HepG2 (cell line): ENCODE data around the gene C19orf73. TPM values are rescaled to one million over a fixed set of nuclear protein-coding genes. Genes with fewer than 3 reads are reported as not detected.
A peak's percentile ranks its signal among the peaks of the same experiment; 100 is the strongest.

Experiments used
- AGO1 ChIP-seq: fragments of 200-400 bp; formaldehyde crosslinking; IDR thresholded peaks from 2 replicates; pipeline ENCODE4 v1.6.1; 2017; ENCODE audit warnings: mild to moderate bottlenecking, low read depth, low read length, moderate library complexity; ENCODE audit not compliant: poor library complexity, severe bottlenecking
- ATF5 ChIP-seq: sonication (generic); formaldehyde crosslinking; IDR thresholded peaks from 2 replicates; pipeline ENCODE4 v1.4.0; 2020; ENCODE audit warnings: mild to moderate bottlenecking, low read depth, missing genetic modification reagents
- CEBPB ChIP-seq: IDR thresholded peaks from 2 replicates; pipeline ENCODE4 v1.6.1; 2011; ENCODE audit warnings: low read depth, low read length, improper control_type of control experiment, borderline replicate concordance
- DPF2 ChIP-seq: sonication (generic); formaldehyde crosslinking; IDR thresholded peaks from 2 replicates; pipeline ENCODE4 v1.4.0; 2020; ENCODE audit warnings: mild to moderate bottlenecking, low read depth, missing genetic modification reagents, borderline replicate concordance
- FOXC1 ChIP-seq: sonication (generic); formaldehyde crosslinking; IDR thresholded peaks from 2 replicates; pipeline ENCODE4 v1.8.0; 2022; ENCODE audit warnings: mild to moderate bottlenecking, missing genetic modification reagents, borderline replicate concordance
- GLI4 ChIP-seq: sonication (generic); formaldehyde crosslinking; IDR thresholded peaks from 2 replicates; pipeline ENCODE4 v1.5.1; 2020; ENCODE audit warnings: missing genetic modification reagents, mild to moderate bottlenecking, moderate library complexity, borderline replicate concordance
- GTF3A ChIP-seq: sonication (generic); formaldehyde crosslinking; conservative IDR thresholded peaks from 2 replicates; pipeline ENCODE4 v1.4.0; 2020; ENCODE audit warnings: mild to moderate bottlenecking, missing genetic modification reagents
- NCOR1 ChIP-seq: fragments of 200-600 bp; sonication (generic); IDR thresholded peaks from 2 replicates; pipeline ENCODE4 v1.7.0; 2017; ENCODE audit warnings: antibody characterized with exemption, low read length, borderline replicate concordance
- NFAT5 ChIP-seq: sonication (generic); formaldehyde crosslinking; IDR thresholded peaks from 2 replicates; pipeline ENCODE4 v1.4.0; 2020; ENCODE audit warnings: missing genetic modification reagents
- NR2C2 ChIP-seq: sonication (generic); formaldehyde crosslinking; IDR thresholded peaks from 2 replicates; pipeline ENCODE4 v1.4.0; 2020; ENCODE audit warnings: missing genetic modification reagents, mild to moderate bottlenecking, moderate library complexity, borderline replicate concordance
- POLR2AphosphoS5 ChIP-seq: IDR thresholded peaks from 2 replicates; pipeline ENCODE4 v1.6.1; 2012; ENCODE audit warnings: low read depth, low read length
- PTBP1 ChIP-seq: fragments of 200-400 bp; formaldehyde crosslinking; IDR thresholded peaks from 2 replicates; pipeline ENCODE4 v1.6.1; 2018; ENCODE audit warnings: low read length, low read depth; ENCODE audit not compliant: poor library complexity, severe bottlenecking
- TFAP4 ChIP-seq: sonication (generic); IDR thresholded peaks from 2 replicates; pipeline ENCODE4 v1.6.1; 2016; ENCODE audit warnings: low read depth, borderline replicate concordance
- ZIK1 ChIP-seq: sonication (generic); formaldehyde crosslinking; IDR thresholded peaks from 2 replicates; pipeline ENCODE4 v1.5.0; 2020; ENCODE audit warnings: mild to moderate bottlenecking, low read depth, missing genetic modification reagents, borderline replicate concordance
- ZNF512 ChIP-seq: sonication (generic); formaldehyde crosslinking; IDR thresholded peaks from 2 replicates; pipeline ENCODE4 v1.4.0; 2020; ENCODE audit warnings: mild to moderate bottlenecking, missing genetic modification reagents
- ZNF605 ChIP-seq: sonication (generic); formaldehyde crosslinking; IDR thresholded peaks from 2 replicates; pipeline ENCODE4 v1.8.0; 2022; ENCODE audit warnings: mild to moderate bottlenecking, missing genetic modification reagents
- ZNF607 ChIP-seq: sonication (generic); formaldehyde crosslinking; IDR thresholded peaks from 2 replicates; pipeline ENCODE4 v1.5.1; 2020; ENCODE audit warnings: missing genetic modification reagents, mild to moderate bottlenecking, borderline replicate concordance
- ZNF616 ChIP-seq: sonication (generic); formaldehyde crosslinking; IDR thresholded peaks from 2 replicates; pipeline ENCODE4 v1.5.0; 2020; ENCODE audit warnings: low read depth, mild to moderate bottlenecking, missing genetic modification reagents
- ZSCAN30 ChIP-seq: sonication (generic); formaldehyde crosslinking; IDR thresholded peaks from 2 replicates; pipeline ENCODE4 v1.5.0; 2020; ENCODE audit warnings: mild to moderate bottlenecking, missing genetic modification reagents
- polyA plus RNA-seq, 8 experiments: library from polyadenylated mRNA; depleted of rRNA in 3 of 8; stranded (reverse) in 7 of 8; unstranded in 1 of 8; fragments of >200 nt; fragmentation: Illumina TruSeq in 4 of 8; extraction: Trizol in 4 of 8; gene quantifications; 2 replicates each; pipeline versions ENCODE4 v1.2.1 to v1.2.3, GENCODE V29; 2011 to 2016; ENCODE audit warnings: low read depth in 4 of 8, missing spikeins in 1 of 8, mixed read lengths in 1 of 8; ENCODE audit not compliant: insufficient read depth in 1 of 8
- total RNA-seq, 5 experiments: library from RNA; depleted of rRNA; stranded (reverse); fragments of >200 nt; fragmentation: Illumina TruSeq; extraction: Trizol; gene quantifications; 2 replicates each; pipeline ENCODE4 v1.2.3, GENCODE V29; 2016; ENCODE audit warnings: low read depth in 1 of 5

Gene C19orf73
- total and polyA plus RNA-seq, 2 of the 13 experiments (the other 11 are each of a cell fraction or from before 2014, with no cell fraction given) = 1.4 to 1.5 TPM

DNA sequence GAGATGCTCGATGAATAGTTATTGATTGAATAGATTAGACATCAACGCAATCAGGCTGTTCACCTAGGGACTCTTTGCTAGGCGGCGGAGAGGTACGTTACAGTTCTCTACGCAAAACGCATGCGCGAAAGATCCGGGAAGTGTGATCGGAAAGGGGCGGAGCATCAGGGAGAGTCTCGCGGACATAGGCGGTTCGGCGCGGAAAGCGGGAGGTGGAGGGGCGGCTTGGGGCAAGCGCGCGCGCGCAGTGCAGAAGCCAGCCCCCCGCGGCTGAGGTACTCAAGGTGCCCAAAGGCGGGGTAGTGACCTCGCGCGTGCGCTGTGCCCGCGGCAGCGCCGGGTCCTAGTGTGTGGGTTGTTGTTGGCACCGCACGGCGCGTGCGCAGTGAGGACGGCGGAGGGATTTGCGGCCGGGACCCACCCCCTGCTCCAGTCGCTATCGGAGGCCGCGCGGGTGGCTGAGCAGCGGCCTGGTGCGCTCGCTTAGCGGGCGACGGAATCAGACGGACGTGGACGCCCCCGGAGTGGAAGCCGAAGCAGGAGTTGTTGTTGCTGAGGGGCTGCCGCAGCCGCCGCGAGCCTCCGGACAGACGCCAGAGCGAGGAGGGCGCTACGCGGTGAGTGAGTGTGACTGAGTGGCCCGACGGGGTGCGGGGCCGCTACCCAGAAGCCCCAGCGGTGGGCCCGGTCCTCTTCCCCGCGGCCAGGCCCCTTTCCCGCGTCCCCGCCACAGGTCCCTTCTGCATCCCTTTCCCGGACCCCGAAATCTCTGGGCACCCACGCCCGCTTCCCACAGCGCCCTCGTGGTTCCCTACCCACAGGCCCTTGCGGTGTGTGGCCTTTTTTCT, 33.7 kb downstream of the C19orf73 start, which contains the start of gene SNRNP70 (continued):
- TF ChIP-seq ZSCAN30 (CRISPR knock-in tag) (peak; percentile 86; the same call in 1 of the 2 replicates), TFAP4 (no peak), GTF3A (CRISPR knock-in tag) (no peak), GLI4 (peak; percentile 8; the same call in 1 of the 2 replicates), ZNF512 (no peak), ZNF607 (no peak; the same call in 1 of the 2 replicates), AGO1 (peak; percentile 53), DPF2 (no peak), FOXC1 (CRISPR knock-in tag) (peak; percentile 82; the same call in 1 of the 2 replicates), POLR2AphosphoS5 (peak; percentile 79), ZNF616 (CRISPR knock-in tag) (peak; percentile 92; the same call in 1 of the 2 replicates), CEBPB (no peak), NFAT5 (CRISPR knock-in tag) (0 out of 2 replicates have a peak, but pooled peaks have one; percentile 46), ZIK1 (CRISPR knock-in tag) (peak; percentile 87; the same call in 1 of the 2 replicates), ATF5 (CRISPR knock-in tag) (no peak), PTBP1 (no peak), NCOR1 (no peak), ZNF605 (peak; percentile 73; the same call in 1 of the 2 replicates), NR2C2 (peak; percentile 73)
